IgD-negative memory B cell (primary cell): ENCODE results near the gene ANKRD13B. TPM values are rescaled to one million over a fixed set of nuclear protein-coding genes. Genes with fewer than 3 reads are reported as not detected.
A peak's percentile ranks its signal among the peaks of the same experiment; 100 is the strongest.

Experiments
- H3K27ac Mint-ChIP-seq, 3 donors: one replicate each; pipeline ENCODE4 v1.8.0; 2020 to 2022; ENCODE audit warnings: mild to moderate bottlenecking in 3 of 3, mixed read lengths in 3 of 3, moderate library complexity in 1 of 3
- H3K27me3 Mint-ChIP-seq: one replicate; pipeline ENCODE4 v1.8.0; 2021; ENCODE audit warnings: mixed read lengths
- H3K36me3 Mint-ChIP-seq: one replicate; pipeline ENCODE4 v1.8.0; 2020; ENCODE audit warnings: mild to moderate bottlenecking, mixed read lengths
- H3K4me1 Mint-ChIP-seq, 3 donors: one replicate each; pipeline ENCODE4 v1.8.0; 2020 to 2022; ENCODE audit warnings: mixed read lengths in 3 of 3, mild to moderate bottlenecking in 1 of 3
- H3K4me3 Mint-ChIP-seq, 4 donors: one replicate each; pipeline ENCODE4 v1.8.0; 2020 to 2022; ENCODE audit warnings: mild to moderate bottlenecking in 4 of 4, mixed read lengths in 4 of 4, moderate library complexity in 3 of 4
- H3K9me3 Mint-ChIP-seq, 3 donors: one replicate each; pipeline ENCODE4 v1.8.0; 2020 to 2021; ENCODE audit warnings: mixed read lengths in 3 of 3, mild to moderate bottlenecking in 1 of 3
- polyA plus RNA-seq: library from polyadenylated mRNA; unstranded; fragments of 300-500 nt; fragmentation: Illumina TruSeq; gene quantifications from one replicate; pipeline ENCODE4 v1.2.3, GENCODE V29; 2021

ANKRD13B gene
- polyA plus RNA-seq, 1 donor from 2014 or later, result not detected

- Mint-ChIP-seq H3K27ac (peak overlapping the region in 2 of 3 donors; percentile 5 to 10), H3K9me3 (no peaks in the 10 kb centered on the region), H3K36me3 (peaks cover 3% of the 10 kb centered on the region), H3K4me1 (peaks cover 4 to 17% (median 14%) of the 10 kb centered on the region in 3 donors), H3K4me3 (peak overlapping the region in 1 of 4 donors; percentile 39), H3K27me3 (no peaks in the 10 kb centered on the region)
Observed at GRCh38 chr17:29573871-29574731, 18.8 kb upstream of the ANKRD13B start.

GRCh38 chr17:29574732-29575510 is 18.0 kb upstream of the ANKRD13B start:
- H3K4me1 Mint-ChIP-seq, result peaks cover 0 to 17% (median 9%) of the 10 kb centered on the region in 3 donors
- H3K27me3 Mint-ChIP-seq, result no peaks in the 10 kb centered on the region
- peaks cover 3% of the 10 kb centered on the region for H3K36me3 Mint-ChIP-seq
- peak overlapping the region in 2 of 4 donors; percentile 1 to 57 for H3K4me3 Mint-ChIP-seq
- H3K27ac Mint-ChIP-seq, result peak overlapping the region in 2 of 3 donors; percentile 5 to 10
- H3K9me3 Mint-ChIP-seq, result no peaks in the 10 kb centered on the region

GRCh38 chr17:29575511-29576213 is 17.3 kb upstream of the ANKRD13B start:
- Mint-ChIP-seq H3K27ac (no peak overlapping the region), H3K27me3 (no peaks in the 10 kb centered on the region), H3K4me1 (peaks cover 0 to 17% (median 9%) of the 10 kb centered on the region in 3 donors), H3K4me3 (peak overlapping the region in 1 of 4 donors; percentile 1), H3K36me3 (peaks cover 4% of the 10 kb centered on the region), H3K9me3 (no peaks in the 10 kb centered on the region)

GRCh38 chr17:29576214-29577000 is 16.5 kb upstream of the ANKRD13B start:
- no peak overlapping the region for H3K27ac Mint-ChIP-seq
- H3K4me3 Mint-ChIP-seq, result no peak overlapping the region

GRCh38 chr17:29577001-29577370 is 15.9 kb upstream of the ANKRD13B start:
- H3K4me3 Mint-ChIP-seq, result no peak overlapping the region
- H3K4me1 Mint-ChIP-seq, result peaks cover 0 to 13% (median 9%) of the 10 kb centered on the region in 3 donors
- H3K27me3 Mint-ChIP-seq, result no peaks in the 10 kb centered on the region
- no peak overlapping the region for H3K27ac Mint-ChIP-seq
- H3K9me3 Mint-ChIP-seq, result no peaks in the 10 kb centered on the region
- peaks cover 3% of the 10 kb centered on the region for H3K36me3 Mint-ChIP-seq

More at GRCh38 chr17:29576214-29577000, 16.5 kb upstream of the ANKRD13B start:
- no peaks in the 10 kb centered on the region for H3K27me3 Mint-ChIP-seq
- peaks cover 0 to 15% (median 9%) of the 10 kb centered on the region in 3 donors for H3K4me1 Mint-ChIP-seq
- peaks cover 3% of the 10 kb centered on the region for H3K36me3 Mint-ChIP-seq
- no peaks in the 10 kb centered on the region for H3K9me3 Mint-ChIP-seq

- Mint-ChIP-seq H3K9me3 (no peaks in the 10 kb centered on the region), H3K27ac (no peak overlapping the region), H3K36me3 (peaks cover 3% of the 10 kb centered on the region)
Observed at GRCh38 chr17:29577385-29578211, 15.3 kb upstream of the ANKRD13B start.

GRCh38 chr17:29578626-29579485 is 14.1 kb upstream of the ANKRD13B start:
- peaks cover 3 to 12% (median 10%) of the 10 kb centered on the region in 3 donors for H3K4me1 Mint-ChIP-seq
- peak overlapping the region in 1 of 3 donors; percentile 84 for H3K27ac Mint-ChIP-seq
- H3K36me3 Mint-ChIP-seq, result peaks cover 3% of the 10 kb centered on the region
- H3K4me3 Mint-ChIP-seq, result no peak overlapping the region
- no peaks in the 10 kb centered on the region for H3K9me3 Mint-ChIP-seq
- H3K27me3 Mint-ChIP-seq, result no peaks in the 10 kb centered on the region

More at GRCh38 chr17:29577385-29578211, 15.3 kb upstream of the ANKRD13B start:
- H3K27me3 Mint-ChIP-seq, result no peaks in the 10 kb centered on the region
- H3K4me3 Mint-ChIP-seq, result no peak overlapping the region
- peaks cover 0 to 12% (median 9%) of the 10 kb centered on the region in 3 donors for H3K4me1 Mint-ChIP-seq

- Mint-ChIP-seq H3K4me3 (peak overlapping the region in 1 of 4 donors; percentile 2), H3K27ac (peak overlapping the region; percentile 8 to 87 (median 68)), H3K27me3 (no peaks in the 10 kb centered on the region), H3K36me3 (peaks cover 3% of the 10 kb centered on the region), H3K9me3 (no peaks in the 10 kb centered on the region), H3K4me1 (peaks cover 7 to 14% (median 13%) of the 10 kb centered on the region in 3 donors)
Observed at GRCh38 chr17:29579866-29580771, 12.8 kb upstream of the ANKRD13B start.

- Mint-ChIP-seq H3K36me3 (peaks cover 3% of the 10 kb centered on the region), H3K27ac (peak overlapping the region in 1 of 3 donors; percentile 71), H3K4me1 (peaks cover 14 to 21% (median 18%) of the 10 kb centered on the region in 3 donors), H3K27me3 (no peaks in the 10 kb centered on the region), H3K4me3 (no peak overlapping the region), H3K9me3 (no peaks in the 10 kb centered on the region)
Observed at GRCh38 chr17:29581583-29582253, 11.2 kb upstream of the ANKRD13B start.

- Mint-ChIP-seq H3K9me3 (no peaks in the 10 kb centered on the region), H3K27me3 (no peaks in the 10 kb centered on the region), H3K36me3 (peaks cover 3% of the 10 kb centered on the region), H3K4me3 (no peak overlapping the region), H3K27ac (peak overlapping the region in 1 of 3 donors; percentile 71), H3K4me1 (peaks cover 17 to 21% (median 18%) of the 10 kb centered on the region in 3 donors)
Observed at GRCh38 chr17:29582254-29582765, 10.6 kb upstream of the ANKRD13B start.

- no peaks in the 10 kb centered on the region for H3K27me3 Mint-ChIP-seq
- H3K27ac Mint-ChIP-seq, result no peak overlapping the region
- peaks cover 18 to 26% (median 19%) of the 10 kb centered on the region in 3 donors for H3K4me1 Mint-ChIP-seq
- no peaks in the 10 kb centered on the region for H3K9me3 Mint-ChIP-seq
- H3K36me3 Mint-ChIP-seq, result peaks cover 3% of the 10 kb centered on the region
- no peak overlapping the region for H3K4me3 Mint-ChIP-seq
Observed at GRCh38 chr17:29582772-29583171, 10.2 kb upstream of the ANKRD13B start.
